OCI-LY1 (cell line): ENCODE data around the gene TAF6L.

ENCODE experiments used
- EZH2 ChIP-seq: fragments of 200-600 bp; sonication (generic), shearing (Covaris generic); IDR thresholded peaks from 2 replicates; pipeline ENCODE4 v1.8.0; 2017; ENCODE audit warnings: borderline replicate concordance, mixed run types, mild to moderate bottlenecking, antibody characterized with exemption, low read length, moderate library complexity, mixed read lengths
- TF ChIP-seq, protein P1 (sequence below): fragments of 200-600 bp; sonication (generic), shearing (Covaris generic); IDR thresholded peaks from 2 replicates; pipeline ENCODE4 v1.5.1; 2017; ENCODE audit warnings: mild to moderate bottlenecking, antibody characterized with exemption, low read length, moderate library complexity, mixed read lengths

DNA sequence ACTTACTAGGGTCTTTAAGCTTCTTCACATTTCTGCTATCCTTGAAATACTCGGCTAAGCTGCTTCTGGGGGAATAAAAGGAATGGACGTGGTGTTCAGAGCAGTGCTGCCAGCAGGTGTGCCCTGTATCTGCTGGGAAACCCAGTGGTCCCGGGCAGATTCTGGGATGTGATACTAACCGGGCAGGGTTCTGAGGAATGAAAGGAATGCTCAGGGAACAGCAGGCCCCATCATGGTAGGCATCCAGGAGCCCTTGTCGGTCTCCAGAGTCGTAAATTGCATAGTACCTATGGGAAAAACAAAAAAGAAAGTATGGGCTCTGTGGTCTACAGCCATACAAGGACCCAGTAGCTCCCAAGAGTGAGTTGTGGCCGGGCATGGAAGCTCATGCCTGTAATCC is 25.1 kb downstream of the TAF6L start:
- TF ChIP-seq, protein P1, sequence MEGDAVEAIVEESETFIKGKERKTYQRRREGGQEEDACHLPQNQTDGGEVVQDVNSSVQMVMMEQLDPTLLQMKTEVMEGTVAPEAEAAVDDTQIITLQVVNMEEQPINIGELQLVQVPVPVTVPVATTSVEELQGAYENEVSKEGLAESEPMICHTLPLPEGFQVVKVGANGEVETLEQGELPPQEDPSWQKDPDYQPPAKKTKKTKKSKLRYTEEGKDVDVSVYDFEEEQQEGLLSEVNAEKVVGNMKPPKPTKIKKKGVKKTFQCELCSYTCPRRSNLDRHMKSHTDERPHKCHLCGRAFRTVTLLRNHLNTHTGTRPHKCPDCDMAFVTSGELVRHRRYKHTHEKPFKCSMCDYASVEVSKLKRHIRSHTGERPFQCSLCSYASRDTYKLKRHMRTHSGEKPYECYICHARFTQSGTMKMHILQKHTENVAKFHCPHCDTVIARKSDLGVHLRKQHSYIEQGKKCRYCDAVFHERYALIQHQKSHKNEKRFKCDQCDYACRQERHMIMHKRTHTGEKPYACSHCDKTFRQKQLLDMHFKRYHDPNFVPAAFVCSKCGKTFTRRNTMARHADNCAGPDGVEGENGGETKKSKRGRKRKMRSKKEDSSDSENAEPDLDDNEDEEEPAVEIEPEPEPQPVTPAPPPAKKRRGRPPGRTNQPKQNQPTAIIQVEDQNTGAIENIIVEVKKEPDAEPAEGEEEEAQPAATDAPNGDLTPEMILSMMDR, result no peak
- no peak for TF ChIP-seq EZH2
